HepG2 (cell line): ENCODE data around the gene KIZ. TPM values are rescaled to one million over a fixed set of nuclear protein-coding genes. Genes with fewer than 3 reads are reported as not detected.

ENCODE experiments used
- polyA plus RNA-seq, 8 experiments: library from polyadenylated mRNA; depleted of rRNA in 3 of 8; stranded (reverse) in 7 of 8; unstranded in 1 of 8; fragments of >200 nt; fragmentation: Illumina TruSeq in 4 of 8; extraction: Trizol in 4 of 8; gene quantifications; 2 replicates each; pipeline versions ENCODE4 v1.2.1 to v1.2.3, GENCODE V29; 2011 to 2016; ENCODE audit warnings: low read depth in 4 of 8, missing spikeins in 1 of 8, mixed read lengths in 1 of 8; ENCODE audit not compliant: insufficient read depth in 1 of 8
- small RNA-seq, 3 experiments: library from RNA; depleted of rRNA; stranded (forward); fragments of <200 nt; gene quantifications; one replicate each; pipeline ENCODE3, GENCODE V24; 2012; ENCODE audit warnings: low read depth in 2 of 3, low replicate concordance in 1 of 3; ENCODE audit not compliant: insufficient read length in 3 of 3, insufficient read depth in 2 of 3
- total RNA-seq, 5 experiments: library from RNA; depleted of rRNA; stranded (reverse); fragments of >200 nt; fragmentation: Illumina TruSeq; extraction: Trizol; gene quantifications; 2 replicates each; pipeline ENCODE4 v1.2.3, GENCODE V29; 2016; ENCODE audit warnings: low read depth in 1 of 5

The KIZ gene
- total and polyA plus RNA-seq, 2 of the 13 experiments (the other 11 are each of a cell fraction or from before 2014, with no cell fraction given) = 46.3 to 114 TPM

Small RNA genes lying within 50 kb of the gene (small RNA-seq; reads per million reads assigned to genes)
- gene RNA5SP477 = 0 reads per million in 3 experiments

Other genes starting within 250 kb of the KIZ start
- gene LINC00237, start 19.7 kb upstream of the KIZ start, total RNA-seq (2016; rRNA removed; fragmentation: Illumina TruSeq; extraction: Trizol) = not detected in 2 replicates
- not detected in 2 replicates for gene LINC00237, start 19.7 kb upstream of the KIZ start, polyA plus RNA-seq (2011; rRNA removed)
- gene XRN2, start 177.2 kb downstream of the KIZ start, total RNA-seq (2016; rRNA removed; fragmentation: Illumina TruSeq; extraction: Trizol) = 171 and 256 TPM in 2 replicates
- gene XRN2, start 177.2 kb downstream of the KIZ start, polyA plus RNA-seq (2011; rRNA removed) = 72.1 and 90.3 TPM in 2 replicates